Panc1 (cell line): ENCODE results near the gene RXRG. TPM values are rescaled to one million over a fixed set of nuclear protein-coding genes. Genes with fewer than 3 reads are reported as not detected.
"Not testable (repeated sequence)": the region's sequence is repeated elsewhere in the genome, so short reads cannot be mapped to it uniquely, and the experiment has no call there.

Experiments used
- ATAC-seq: fragments of 200-7000 bp; cut with Tn5 transposase; 2 replicates; pipeline ENCODE4 v1.9.1; 2020; ENCODE audit warnings: mild to moderate bottlenecking, moderate library complexity
- BruUV-seq: library from RNA; stranded (reverse); fragments of 400-500 nt; replicated peaks from 2 replicates; lab custom pipeline; 2021; lab: Mats Ljungman, UMichigan
- CTCF ChIA-PET: fragments of 300-600 bp; sonication (Branson Sonifier 250); formaldehyde crosslinking; loops from one replicate; lab custom pipeline; 2022; ENCODE audit warnings: antibody characterized with exemption; lab: Charles Lee
- POLR2A ChIA-PET: fragments of 300-600 bp; sonication (Branson Sonifier 250); formaldehyde crosslinking; loops from one replicate; lab custom pipeline; 2022; ENCODE audit warnings: antibody characterized with exemption; lab: Charles Lee
- DNase-seq: peaks from one replicate; pipeline ENCODE4 v3.0.0-alpha.2; 2010; ENCODE audit warnings: low read depth, low spot score
- H3K27ac ChIP-seq: 2 replicates; pipeline ENCODE4 v1.5.1; 2011; ENCODE audit warnings: mild to moderate bottlenecking, low read length, inconsistent platforms
- H3K27me3 ChIP-seq: fragments of 200-500 bp; sonication (Bioruptor generic); 2 replicates; pipeline ENCODE4 v1.6.0; 2014; ENCODE audit warnings: low read length, inconsistent platforms; ENCODE audit not compliant: control insufficient read depth, insufficient read depth
- H3K36me3 ChIP-seq: fragments of 200-500 bp; sonication (Bioruptor generic); 2 replicates; pipeline ENCODE4 v1.5.1; 2014; ENCODE audit warnings: inconsistent platforms, mild to moderate bottlenecking, low read length, moderate library complexity; ENCODE audit not compliant: control insufficient read depth, insufficient read depth
- H3K4me1 ChIP-seq: 2 replicates; pipeline ENCODE4 v1.5.1; 2011; ENCODE audit warnings: inconsistent platforms, mild to moderate bottlenecking, low read length, moderate library complexity; ENCODE audit not compliant: control insufficient read depth, insufficient read depth
- H3K4me3 ChIP-seq, 2 experiments: 2 replicates each; pipeline ENCODE4 v1.5.1; 2011 to 2012; ENCODE audit warnings: low read depth in 2 of 2, low read length in 2 of 2, mild to moderate bottlenecking in 2 of 2, inconsistent platforms in 1 of 2, moderate library complexity in 1 of 2
- H3K9me3 ChIP-seq: fragments of 200-500 bp; sonication (Bioruptor generic); 2 replicates; pipeline ENCODE4 v1.5.1; 2014; ENCODE audit warnings: low read depth, mild to moderate bottlenecking, inconsistent platforms, low read length, moderate library complexity; ENCODE audit not compliant: control insufficient read depth, insufficient read depth
- POLR2AphosphoS5 ChIP-seq: IDR thresholded peaks from 2 replicates; pipeline ENCODE4 v1.6.1; 2012; ENCODE audit warnings: mild to moderate bottlenecking, low read depth, low read length, moderate library complexity
- SIN3A ChIP-seq: IDR thresholded peaks from 2 replicates; pipeline ENCODE4 v1.6.1; 2012; ENCODE audit warnings: low read depth, mild to moderate bottlenecking, low read length, moderate library complexity, borderline replicate concordance; ENCODE audit not compliant: insufficient read depth
- TCF7L2 ChIP-seq: IDR thresholded peaks from 2 replicates; pipeline ENCODE4 v1.6.1; 2011; ENCODE audit warnings: mild to moderate bottlenecking, low read depth, low read length, inconsistent platforms
- in situ Hi-C: cut with HindIII; loops from 2 replicates; pipeline ENCODE4 v1.10.0; 2016; ENCODE audit warnings: low sequenced_read_pairs, low pct_unique_long_range_greater_than_20kb
- intact Hi-C: fragments of 100-400 bp; cut with micrococcal nuclease; formaldehyde crosslinking; loops from one replicate; pipeline ENCODE4 v1.10.0; 2022; ENCODE audit not compliant: unreplicated experiment
- total RNA-seq: library from RNA; stranded (reverse); gene quantifications from one replicate; pipeline ENCODE4 v1.2.1, GENCODE V29; 2021; ENCODE audit not compliant: unreplicated experiment
- TF ChIP-seq, protein P1 (sequence below), 2 experiments: IDR thresholded peaks; 2 replicates each; pipeline ENCODE4 v1.6.1; 2011 to 2012; ENCODE audit warnings: low read depth in 2 of 2, control low read depth in 1 of 2, low read length in 1 of 2, mild to moderate bottlenecking in 1 of 2, moderate library complexity in 1 of 2; ENCODE audit not compliant: insufficient read depth in 1 of 2
- TF ChIP-seq, protein P2 (sequence below): fragments of 450-650 bp; IDR thresholded peaks from 2 replicates; pipeline ENCODE4 v1.5.1; 2017; ENCODE audit warnings: mild to moderate bottlenecking

The RXRG gene
- total RNA-seq, 1 experiment from 2014 or later = not detected

DNA sequence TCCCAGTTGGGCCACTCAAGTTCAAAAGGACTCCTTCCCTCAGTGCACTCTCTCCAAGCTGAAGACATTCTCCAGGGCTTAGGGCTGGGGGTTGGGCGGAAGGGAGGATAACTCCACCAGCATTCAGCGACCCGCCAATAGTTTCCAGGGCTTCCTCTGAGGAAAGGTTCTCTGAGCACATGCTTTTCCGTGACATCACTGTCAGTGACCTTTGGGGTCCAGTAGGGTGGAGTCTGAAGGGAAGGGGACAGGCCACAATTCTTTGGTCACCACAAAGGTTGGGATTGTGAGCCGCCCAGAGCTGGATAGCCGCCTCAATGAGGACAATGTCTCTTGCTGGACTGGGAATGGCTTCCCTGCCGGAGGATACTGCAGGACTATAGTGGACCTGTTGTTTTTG is 22.8 kb upstream of the RXRG start:
- POLR2A ChIA-PET = no interaction called here
- in situ Hi-C loops = no loop called here
- intact Hi-C loops = no loop called here
- Histone ChIP-seq H3K4me1 (no peaks in the 10 kb centered on the region), H3K36me3 (no peaks in the 10 kb centered on the region), H3K27me3 (peaks cover 4% of the 10 kb centered on the region), H3K4me3 (no peak overlapping the region), H3K27ac (no peak overlapping the region), H3K9me3 (no peaks in the 10 kb centered on the region)
- no peak for TF ChIP-seq POLR2AphosphoS5
- TF ChIP-seq, protein P1, sequence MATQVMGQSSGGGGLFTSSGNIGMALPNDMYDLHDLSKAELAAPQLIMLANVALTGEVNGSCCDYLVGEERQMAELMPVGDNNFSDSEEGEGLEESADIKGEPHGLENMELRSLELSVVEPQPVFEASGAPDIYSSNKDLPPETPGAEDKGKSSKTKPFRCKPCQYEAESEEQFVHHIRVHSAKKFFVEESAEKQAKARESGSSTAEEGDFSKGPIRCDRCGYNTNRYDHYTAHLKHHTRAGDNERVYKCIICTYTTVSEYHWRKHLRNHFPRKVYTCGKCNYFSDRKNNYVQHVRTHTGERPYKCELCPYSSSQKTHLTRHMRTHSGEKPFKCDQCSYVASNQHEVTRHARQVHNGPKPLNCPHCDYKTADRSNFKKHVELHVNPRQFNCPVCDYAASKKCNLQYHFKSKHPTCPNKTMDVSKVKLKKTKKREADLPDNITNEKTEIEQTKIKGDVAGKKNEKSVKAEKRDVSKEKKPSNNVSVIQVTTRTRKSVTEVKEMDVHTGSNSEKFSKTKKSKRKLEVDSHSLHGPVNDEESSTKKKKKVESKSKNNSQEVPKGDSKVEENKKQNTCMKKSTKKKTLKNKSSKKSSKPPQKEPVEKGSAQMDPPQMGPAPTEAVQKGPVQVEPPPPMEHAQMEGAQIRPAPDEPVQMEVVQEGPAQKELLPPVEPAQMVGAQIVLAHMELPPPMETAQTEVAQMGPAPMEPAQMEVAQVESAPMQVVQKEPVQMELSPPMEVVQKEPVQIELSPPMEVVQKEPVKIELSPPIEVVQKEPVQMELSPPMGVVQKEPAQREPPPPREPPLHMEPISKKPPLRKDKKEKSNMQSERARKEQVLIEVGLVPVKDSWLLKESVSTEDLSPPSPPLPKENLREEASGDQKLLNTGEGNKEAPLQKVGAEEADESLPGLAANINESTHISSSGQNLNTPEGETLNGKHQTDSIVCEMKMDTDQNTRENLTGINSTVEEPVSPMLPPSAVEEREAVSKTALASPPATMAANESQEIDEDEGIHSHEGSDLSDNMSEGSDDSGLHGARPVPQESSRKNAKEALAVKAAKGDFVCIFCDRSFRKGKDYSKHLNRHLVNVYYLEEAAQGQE (IDR thresholded peaks at IDR 0.05; ENCODE audit: insufficient read depth in 1 of 2, low read depth in 2 of 2, low read length in 1 of 2) = no peak
- TF ChIP-seq SIN3A = no peak
- no peak for TF ChIP-seq TCF7L2
- TF ChIP-seq, protein P2, sequence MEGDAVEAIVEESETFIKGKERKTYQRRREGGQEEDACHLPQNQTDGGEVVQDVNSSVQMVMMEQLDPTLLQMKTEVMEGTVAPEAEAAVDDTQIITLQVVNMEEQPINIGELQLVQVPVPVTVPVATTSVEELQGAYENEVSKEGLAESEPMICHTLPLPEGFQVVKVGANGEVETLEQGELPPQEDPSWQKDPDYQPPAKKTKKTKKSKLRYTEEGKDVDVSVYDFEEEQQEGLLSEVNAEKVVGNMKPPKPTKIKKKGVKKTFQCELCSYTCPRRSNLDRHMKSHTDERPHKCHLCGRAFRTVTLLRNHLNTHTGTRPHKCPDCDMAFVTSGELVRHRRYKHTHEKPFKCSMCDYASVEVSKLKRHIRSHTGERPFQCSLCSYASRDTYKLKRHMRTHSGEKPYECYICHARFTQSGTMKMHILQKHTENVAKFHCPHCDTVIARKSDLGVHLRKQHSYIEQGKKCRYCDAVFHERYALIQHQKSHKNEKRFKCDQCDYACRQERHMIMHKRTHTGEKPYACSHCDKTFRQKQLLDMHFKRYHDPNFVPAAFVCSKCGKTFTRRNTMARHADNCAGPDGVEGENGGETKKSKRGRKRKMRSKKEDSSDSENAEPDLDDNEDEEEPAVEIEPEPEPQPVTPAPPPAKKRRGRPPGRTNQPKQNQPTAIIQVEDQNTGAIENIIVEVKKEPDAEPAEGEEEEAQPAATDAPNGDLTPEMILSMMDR = no peak
- BruUV-seq = no TSS peak
- CTCF ChIA-PET = no interaction called here
- DNase-seq (no peak), ATAC-seq (no peak)

DNA sequence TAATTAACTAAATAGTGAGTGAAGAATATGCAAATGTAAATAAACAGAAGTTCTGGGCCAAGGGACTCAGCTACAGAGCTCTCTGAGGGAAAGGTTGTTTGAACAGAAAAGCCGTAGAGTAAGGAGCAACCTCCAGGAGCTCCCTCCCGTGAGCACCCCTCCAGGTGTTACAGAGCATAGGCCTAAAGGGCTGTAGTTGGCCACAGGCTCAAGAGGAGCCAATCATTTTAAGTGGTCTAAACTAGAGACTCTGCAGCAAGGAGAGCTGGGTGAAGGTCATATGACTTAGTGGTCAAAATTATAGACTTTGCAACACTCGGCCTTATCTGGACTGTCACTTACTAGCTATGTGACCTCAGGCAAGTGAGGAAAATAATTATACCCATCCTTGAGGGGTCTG is 19.1 kb upstream of the RXRG start:
- H3K4me1 ChIP-seq = no peaks in the 10 kb centered on the region
- BruUV-seq = no TSS peak
- ChIA-PET CTCF (no interaction called here), POLR2A (no interaction called here)
- TF ChIP-seq, protein P2 = no peak
- TF ChIP-seq POLR2AphosphoS5 (no peak), SIN3A (no peak), TCF7L2 (no peak)
- TF ChIP-seq, protein P1 (IDR thresholded peaks at IDR 0.05; ENCODE audit: insufficient read depth in 1 of 2, low read depth in 2 of 2, low read length in 1 of 2) = no peak
- no peak for ATAC-seq
- peaks cover 8% of the 10 kb centered on the region for H3K27me3 ChIP-seq
- intact Hi-C loops = no loop called here
- no peak overlapping the region for H3K4me3 ChIP-seq
- in situ Hi-C loops = no loop called here
- H3K9me3 ChIP-seq = no peaks in the 10 kb centered on the region
- H3K36me3 ChIP-seq = no peaks in the 10 kb centered on the region
- DNase-seq = no peak
- no peak overlapping the region for H3K27ac ChIP-seq

DNA sequence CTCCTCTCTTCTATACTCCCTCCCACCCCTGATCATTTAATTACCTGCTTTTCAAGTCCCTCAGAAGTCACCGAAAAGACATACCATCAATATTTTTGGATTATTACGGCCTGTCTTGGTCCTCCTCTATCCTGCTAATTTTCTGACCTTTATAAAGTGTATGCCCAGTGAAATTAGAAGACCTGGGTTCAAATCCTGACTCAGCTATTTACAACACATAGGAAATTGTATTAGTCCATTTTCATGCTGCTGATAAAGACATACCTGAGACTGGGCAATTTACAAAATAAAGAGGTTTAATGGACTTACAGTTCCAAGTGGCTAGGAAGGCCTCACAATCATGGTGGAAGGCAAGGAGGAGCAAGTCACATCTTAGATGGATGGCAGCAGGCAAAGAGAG is 14.8 kb upstream of the RXRG start:
- H3K4me1 ChIP-seq, H3K36me3 ChIP-seq, POLR2A ChIA-PET, H3K9me3 ChIP-seq, DNase-seq, ATAC-seq, in situ Hi-C loops, H3K27ac ChIP-seq, H3K4me3 ChIP-seq, H3K27me3 ChIP-seq, CTCF ChIA-PET, intact Hi-C loops, BruUV-seq: not testable (repeated sequence)
